ENCODE results near the gene L1TD1. TPM values are rescaled to one million over a fixed set of nuclear protein-coding genes. Genes with fewer than 3 reads are reported as not detected.
"Not testable (repeated sequence)": the region's sequence is repeated elsewhere in the genome, so short reads cannot be mapped to it uniquely, and the experiment has no call there.

L1TD1 gene
- total RNA-seq, 1 experiment from 2014 or later = not detected

- in situ Hi-C loops (cut with HindIII; ENCODE audit: low pct_unique_long_range_greater_than_20kb, low sequenced_read_pairs) = no loop called here
- DNase-seq (ENCODE audit: low read depth, low spot score) = no peak
Observed at GRCh38 chr1:62187548-62187947, 7.1 kb upstream of the L1TD1 start.

DNA sequence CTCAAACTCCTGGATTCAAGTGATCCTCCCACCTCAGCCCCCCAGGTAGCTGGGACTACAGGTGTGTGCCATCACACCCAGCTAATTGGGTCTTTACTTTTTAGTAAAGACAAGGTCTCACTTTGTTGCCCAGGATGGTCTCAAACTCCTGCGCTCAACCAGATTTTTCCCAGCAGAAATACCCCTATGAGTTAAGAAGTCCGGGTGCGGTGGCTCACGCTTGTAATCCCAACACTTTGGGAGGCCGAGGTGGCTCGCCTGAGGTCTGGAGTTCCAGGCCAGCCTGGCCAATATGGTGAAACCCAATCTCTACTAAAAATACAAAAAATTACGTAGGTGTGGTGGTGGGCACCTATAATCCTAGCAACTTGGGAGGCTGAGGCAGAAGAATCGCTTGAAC lies 6.5 kb upstream of the L1TD1 start:
- in situ Hi-C loops (cut with HindIII; ENCODE audit: low pct_unique_long_range_greater_than_20kb, low sequenced_read_pairs) = no loop called here
- DNase-seq (ENCODE audit: low read depth, low spot score) = no peak

DNA sequence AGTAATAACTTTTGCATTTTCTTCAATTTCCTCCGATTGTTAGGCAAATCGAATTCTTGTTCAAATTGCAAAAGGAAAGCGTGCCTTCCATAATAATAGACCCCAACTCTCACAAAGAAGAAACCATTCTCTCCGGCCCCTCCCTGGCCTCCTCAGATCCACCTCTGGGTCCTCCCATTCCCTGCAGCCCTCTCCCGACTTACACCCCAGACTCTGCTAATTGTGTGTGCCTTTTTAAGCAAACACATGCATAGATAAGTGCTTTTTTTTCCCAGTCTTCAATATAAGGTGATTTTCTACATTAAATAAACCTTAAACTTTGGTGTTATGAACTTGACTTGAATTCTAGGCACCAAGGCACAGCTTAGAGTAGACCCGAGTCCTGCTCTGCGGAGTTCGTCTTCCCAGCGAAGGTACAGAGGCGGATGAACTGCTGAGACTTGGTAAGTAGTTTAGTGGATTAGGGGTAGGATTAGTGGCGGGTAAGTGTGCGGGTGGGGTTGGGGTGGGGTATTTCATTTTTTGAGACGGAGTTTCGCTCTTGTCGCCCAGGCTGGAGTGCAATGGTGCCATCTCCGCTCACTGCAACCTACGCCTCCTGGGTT lies 1.5 kb downstream of the L1TD1 start:
- in situ Hi-C loops (cut with HindIII; ENCODE audit: low pct_unique_long_range_greater_than_20kb, low sequenced_read_pairs) = no loop called here
- no peak for DNase-seq (ENCODE audit: low read depth, low spot score)

DNA sequence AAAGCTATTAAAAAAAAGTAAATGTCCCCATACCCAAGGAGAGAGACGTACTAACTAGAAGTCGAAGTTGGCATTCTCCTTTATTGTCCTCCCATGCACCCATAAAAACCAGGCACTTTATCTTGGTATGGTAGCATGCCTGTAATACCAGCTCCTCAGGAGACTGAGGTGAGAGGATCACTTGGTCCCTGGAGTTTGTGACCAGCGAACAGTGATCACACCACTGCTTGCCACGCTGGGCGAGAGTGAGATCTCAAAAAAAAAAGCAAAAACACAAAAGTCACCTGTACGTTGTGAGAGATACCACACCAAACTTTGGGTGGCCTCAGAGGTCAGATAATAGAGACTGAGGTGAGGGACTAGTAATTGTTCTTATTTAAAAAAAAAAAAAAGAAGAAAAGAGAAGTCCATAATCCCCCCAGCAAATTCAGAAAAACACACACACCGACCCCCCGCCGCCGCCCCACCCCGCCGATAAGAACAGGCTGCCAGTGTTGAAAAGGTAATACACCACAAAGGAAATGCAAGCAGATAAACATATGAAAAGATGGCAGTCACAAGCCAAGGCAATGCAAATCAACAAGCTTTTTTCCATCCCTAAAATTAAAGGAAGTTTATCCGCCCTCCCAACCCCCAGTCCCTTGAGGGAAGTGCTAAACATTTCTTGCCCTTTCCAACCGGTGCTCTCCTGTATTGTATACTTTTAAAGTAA lies 3.6 kb downstream of the L1TD1 start:
- DNase-seq (ENCODE audit: low read depth, low spot score) = no peak
- in situ Hi-C loops (cut with HindIII; ENCODE audit: low pct_unique_long_range_greater_than_20kb, low sequenced_read_pairs) = no loop called here

DNA sequence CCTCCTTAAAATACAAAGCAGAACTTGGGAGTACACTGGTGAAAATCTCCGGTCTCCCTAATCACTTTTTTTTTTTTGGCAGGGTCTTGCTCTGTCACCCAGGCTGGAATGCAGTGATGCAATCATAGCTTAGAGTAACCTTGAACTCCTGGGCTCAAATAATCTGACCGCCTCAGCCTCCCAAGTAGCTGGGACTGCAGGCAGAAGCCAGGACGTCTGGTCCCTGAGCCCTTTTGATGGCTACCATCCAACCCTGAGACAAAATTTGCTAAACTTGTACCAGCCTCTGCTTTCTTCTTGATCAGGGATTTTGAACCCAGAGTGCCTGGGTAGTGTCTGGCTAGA lies 4.1 kb downstream of the L1TD1 start:
- in situ Hi-C loops (cut with HindIII; ENCODE audit: low pct_unique_long_range_greater_than_20kb, low sequenced_read_pairs) = no loop called here
- no peak for DNase-seq (ENCODE audit: low read depth, low spot score)

GRCh38 chr1:62207187-62207586 lies 12.5 kb downstream of the L1TD1 start:
- in situ Hi-C loops (cut with HindIII; ENCODE audit: low pct_unique_long_range_greater_than_20kb, low sequenced_read_pairs) = no loop called here
- DNase-seq (ENCODE audit: low read depth, low spot score) = no peak

- no peak for DNase-seq (ENCODE audit: low read depth, low spot score)
- in situ Hi-C loops (cut with HindIII; ENCODE audit: low pct_unique_long_range_greater_than_20kb, low sequenced_read_pairs) = no loop called here
Observed at GRCh38 chr1:62208087-62208486, 13.4 kb downstream of the L1TD1 start.

- in situ Hi-C loops (cut with HindIII; ENCODE audit: low pct_unique_long_range_greater_than_20kb, low sequenced_read_pairs) = no loop called here
Observed at GRCh38 chr1:62208970-62209369, 14.3 kb downstream of the L1TD1 start.

DNA sequence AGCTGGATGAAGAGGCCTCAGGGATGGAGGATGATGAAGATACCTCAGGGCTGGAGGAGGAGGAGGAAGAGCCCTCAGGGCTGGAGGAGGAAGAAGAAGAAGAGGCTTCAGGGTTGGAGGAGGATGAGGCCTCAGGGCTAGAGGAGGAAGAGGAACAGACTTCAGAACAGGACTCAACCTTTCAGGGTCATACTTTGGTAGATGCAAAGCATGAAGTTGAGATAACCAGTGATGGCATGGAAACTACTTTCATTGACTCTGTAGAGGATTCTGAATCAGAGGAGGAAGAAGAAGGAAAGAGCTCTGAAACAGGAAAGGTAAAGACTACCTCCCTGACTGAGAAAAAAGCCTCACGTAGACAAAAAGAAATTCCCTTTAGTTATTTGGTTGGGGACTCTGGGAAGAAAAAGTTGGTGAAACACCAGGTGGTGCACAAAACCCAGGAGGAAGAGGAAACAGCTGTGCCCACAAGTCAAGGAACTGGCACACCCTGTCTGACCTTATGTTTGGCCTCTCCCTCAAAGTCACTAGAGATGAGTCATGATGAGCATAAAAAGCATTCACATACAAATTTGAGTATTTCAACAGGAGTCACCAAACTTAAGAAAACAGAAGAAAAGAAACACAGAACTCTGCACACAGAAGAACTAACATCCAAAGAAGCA lies 15.4 kb downstream of the L1TD1 start:
- DNase-seq (ENCODE audit: low read depth, low spot score) = no peak
- in situ Hi-C loops (cut with HindIII; ENCODE audit: low pct_unique_long_range_greater_than_20kb, low sequenced_read_pairs) = no loop called here

More at GRCh38 chr1:62208970-62209369, 14.3 kb downstream of the L1TD1 start:
- no peak for DNase-seq (ENCODE audit: low read depth, low spot score)

DNA sequence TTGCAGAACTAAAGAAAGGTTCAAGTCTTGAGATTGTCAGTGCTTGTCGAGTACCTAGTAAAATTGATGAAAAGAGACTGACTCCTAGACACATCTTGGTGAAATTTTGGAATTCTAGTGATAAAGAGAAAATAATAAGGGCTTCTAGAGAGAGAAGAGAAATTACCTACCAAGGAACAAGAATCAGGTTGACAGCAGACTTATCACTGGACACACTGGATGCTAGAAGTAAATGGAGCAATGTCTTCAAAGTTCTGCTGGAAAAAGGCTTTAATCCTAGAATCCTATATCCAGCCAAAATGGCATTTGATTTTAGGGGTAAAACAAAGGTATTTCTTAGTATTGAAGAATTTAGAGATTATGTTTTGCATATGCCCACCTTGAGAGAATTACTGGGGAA lies 16.3 kb downstream of the L1TD1 start:
- in situ Hi-C loops (cut with HindIII; ENCODE audit: low pct_unique_long_range_greater_than_20kb, low sequenced_read_pairs) = no loop called here
- no peak for DNase-seq (ENCODE audit: low read depth, low spot score)

DNA sequence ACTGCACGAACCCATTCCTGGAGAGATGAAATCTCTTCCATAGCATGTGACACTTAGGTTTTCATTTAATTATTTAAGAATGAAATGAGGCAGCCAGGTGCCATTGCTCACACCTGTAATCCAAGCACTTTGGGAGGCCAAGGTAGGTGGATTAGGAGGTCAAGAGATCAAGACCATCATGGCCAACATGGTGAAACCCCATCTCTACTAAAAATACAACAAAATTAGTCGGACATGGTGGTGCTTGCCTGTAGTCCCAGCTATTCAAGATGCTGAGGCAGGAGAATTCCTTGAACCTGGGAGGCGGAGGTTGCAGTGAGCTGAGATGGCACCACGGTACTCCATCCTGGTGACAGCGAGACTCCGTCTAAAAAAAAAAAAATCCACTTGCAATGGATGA lies 17.8 kb downstream of the L1TD1 start:
- no peak for DNase-seq (ENCODE audit: low read depth, low spot score)
- in situ Hi-C loops (cut with HindIII; ENCODE audit: low pct_unique_long_range_greater_than_20kb, low sequenced_read_pairs) = no loop called here

- DNase-seq (ENCODE audit: low read depth, low spot score) = no peak
- in situ Hi-C loops (cut with HindIII; ENCODE audit: low pct_unique_long_range_greater_than_20kb, low sequenced_read_pairs) = no loop called here
Observed at GRCh38 chr1:62213075-62213914, 18.6 kb downstream of the L1TD1 start.

DNA sequence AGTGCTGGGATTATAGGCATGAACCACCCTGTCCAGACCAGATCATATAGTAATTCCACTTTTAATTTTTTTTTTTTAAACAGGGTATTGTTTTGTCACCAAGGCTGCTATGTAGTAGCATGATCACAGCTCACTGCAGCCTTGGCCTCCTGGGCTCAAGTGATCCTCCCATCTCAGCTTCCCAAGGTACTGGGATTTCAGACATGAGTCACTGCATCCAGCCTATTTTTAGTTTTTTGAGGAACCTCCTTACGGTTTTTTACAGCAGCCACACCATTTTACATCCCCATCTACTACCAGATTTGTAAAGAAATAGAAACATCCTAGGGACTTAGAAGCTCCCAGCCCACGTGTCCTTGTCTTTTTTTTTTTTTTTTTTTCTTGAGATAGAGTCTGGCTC lies 24.0 kb downstream of the L1TD1 start:
- in situ Hi-C loops (cut with HindIII; ENCODE audit: low pct_unique_long_range_greater_than_20kb, low sequenced_read_pairs) = no loop called here
- DNase-seq (ENCODE audit: low read depth, low spot score) = no peak

DNA sequence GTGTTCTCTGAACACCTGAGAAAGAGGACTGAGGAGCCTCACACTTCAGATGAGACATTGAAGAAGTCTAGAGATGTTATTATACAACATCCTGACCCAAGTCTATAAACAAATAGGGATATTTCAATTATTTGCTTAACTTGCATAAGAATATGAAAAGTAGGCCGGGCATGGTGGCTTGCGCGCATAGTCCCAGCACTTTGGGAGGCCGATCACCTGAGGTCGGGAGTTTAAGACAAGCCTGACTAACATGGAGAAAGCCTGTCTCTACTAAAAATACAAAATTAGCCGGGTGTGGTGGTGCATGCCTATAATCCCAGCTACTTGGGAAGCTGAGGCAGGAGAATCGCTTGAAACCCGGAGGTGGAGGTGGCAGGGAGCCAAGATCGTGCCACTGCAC lies 25.8 kb downstream of the L1TD1 start:
- in situ Hi-C loops (cut with HindIII; ENCODE audit: low pct_unique_long_range_greater_than_20kb, low sequenced_read_pairs); DNase-seq (ENCODE audit: low read depth, low spot score): not testable (repeated sequence)

- no peak for DNase-seq (ENCODE audit: low read depth, low spot score)
- in situ Hi-C loops (cut with HindIII; ENCODE audit: low pct_unique_long_range_greater_than_20kb, low sequenced_read_pairs) = no loop called here
Observed at GRCh38 chr1:62221171-62221570, 26.5 kb downstream of the L1TD1 start.

- no peak for DNase-seq (ENCODE audit: low read depth, low spot score)
Observed at GRCh38 chr1:62222321-62222720, 27.7 kb downstream of the L1TD1 start.

DNA sequence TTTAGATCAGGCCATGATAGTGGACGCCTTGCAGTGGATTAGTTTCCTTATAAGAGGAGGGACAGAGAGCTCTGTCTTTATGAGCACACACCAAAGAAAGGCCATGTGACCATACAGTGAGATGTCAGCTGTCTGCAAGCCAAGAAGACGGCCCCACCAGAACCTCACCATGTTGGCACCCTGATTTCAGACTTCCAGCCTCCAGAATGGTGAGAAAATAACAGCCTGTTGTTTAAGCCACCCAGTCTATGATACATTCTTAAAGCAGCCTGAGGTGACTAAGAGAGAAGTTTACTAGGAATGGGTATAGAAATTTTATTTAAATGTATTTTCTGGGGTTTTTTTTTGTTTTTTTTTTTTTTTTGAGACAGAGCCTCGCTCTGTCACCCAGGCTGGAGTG lies 29.5 kb downstream of the L1TD1 start:
- no peak for DNase-seq (ENCODE audit: low read depth, low spot score)
- in situ Hi-C loops (cut with HindIII; ENCODE audit: low pct_unique_long_range_greater_than_20kb, low sequenced_read_pairs) = no loop called here

More at GRCh38 chr1:62222321-62222720, 27.7 kb downstream of the L1TD1 start:
- in situ Hi-C loops (cut with HindIII; ENCODE audit: low pct_unique_long_range_greater_than_20kb, low sequenced_read_pairs) = no loop called here

GRCh38 chr1:62227496-62227895 lies 32.8 kb downstream of the L1TD1 start:
- in situ Hi-C loops (cut with HindIII; ENCODE audit: low pct_unique_long_range_greater_than_20kb, low sequenced_read_pairs) = no loop called here
- DNase-seq (ENCODE audit: low read depth, low spot score) = no peak
